Measurements from ENCODE around the gene IMPA2. TPM values are rescaled to one million over a fixed set of nuclear protein-coding genes. Genes with fewer than 3 reads are reported as not detected.

Gene IMPA2
- total RNA-seq, 1 donor from 2014 or later, result 61.0 TPM

DNA sequence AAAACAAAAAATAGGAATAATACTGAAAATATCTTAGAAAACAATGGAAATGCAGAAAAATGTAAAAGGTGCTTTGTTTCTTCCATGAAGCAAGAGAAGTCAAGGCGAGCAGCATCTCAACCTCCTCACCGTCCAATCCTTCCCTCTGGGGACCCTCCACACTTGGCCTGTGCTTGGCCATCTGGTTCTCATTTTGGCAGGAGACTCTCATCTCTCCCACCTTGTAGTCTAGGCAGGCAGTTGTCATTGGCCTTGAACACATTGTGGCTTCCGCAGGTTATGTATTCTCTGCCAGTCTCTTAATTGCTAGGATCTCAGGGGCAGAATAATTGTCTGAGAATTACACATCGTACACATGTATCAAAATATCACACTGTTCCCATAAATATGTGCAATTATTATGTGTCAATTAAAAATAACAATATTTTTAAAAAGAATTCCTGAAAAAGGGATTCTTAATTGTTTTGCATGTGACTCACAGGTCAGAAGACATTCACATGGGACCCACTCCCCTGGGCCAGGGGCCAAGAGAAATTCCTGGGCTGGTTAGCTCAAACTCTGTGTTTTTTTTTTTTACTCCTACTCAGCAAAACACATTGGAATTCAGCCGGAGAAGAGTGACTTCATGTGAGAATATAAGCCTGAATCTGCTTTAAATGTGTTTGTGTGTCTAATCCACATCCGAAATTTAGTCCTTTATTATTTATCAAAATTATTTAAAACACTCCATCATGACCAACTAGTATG lies 98.4 kb downstream of the IMPA2 start:
- DNase-seq, result peak; percentile 53

Small RNA genes within 50 kb of the gene (small RNA-seq; reads per million reads assigned to genes)
- not detected for gene AP001542.1 (ENCODE audit: low replicate concordance)

Other genes with a start within 250 kb of the IMPA2 start
- 44.3 TPM for gene CHMP1B, start 130.1 kb upstream of the IMPA2 start, total RNA-seq
- gene MPPE1, start 73.2 kb upstream of the IMPA2 start, total RNA-seq, result 22.7 TPM
- not detected for gene ANKRD62, start 112.3 kb downstream of the IMPA2 start, total RNA-seq